ENCODE results near the gene PIK3R6.

The PIK3R6 gene

DNA sequence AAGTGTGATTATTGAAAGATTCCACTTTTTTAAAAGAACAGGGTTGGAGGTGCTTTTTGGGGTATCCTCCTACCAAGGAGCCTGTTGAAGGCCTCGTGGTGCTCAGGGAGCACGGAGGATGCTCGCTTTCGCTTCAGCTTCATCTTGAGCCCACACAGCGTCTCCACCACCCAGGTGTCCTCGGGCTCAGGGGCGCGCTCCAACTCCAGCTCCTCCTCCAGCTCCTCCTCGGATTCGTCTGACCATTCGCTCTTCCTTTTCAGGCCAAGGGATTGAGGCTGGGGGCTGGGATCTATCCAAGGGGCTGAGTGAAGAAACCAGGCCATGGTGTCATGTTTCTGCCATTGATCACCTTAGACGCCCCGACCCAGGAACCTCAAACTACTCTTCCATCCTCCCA, 110.3 kb downstream of the PIK3R6 start:
- TF ChIP-seq, protein P1, sequence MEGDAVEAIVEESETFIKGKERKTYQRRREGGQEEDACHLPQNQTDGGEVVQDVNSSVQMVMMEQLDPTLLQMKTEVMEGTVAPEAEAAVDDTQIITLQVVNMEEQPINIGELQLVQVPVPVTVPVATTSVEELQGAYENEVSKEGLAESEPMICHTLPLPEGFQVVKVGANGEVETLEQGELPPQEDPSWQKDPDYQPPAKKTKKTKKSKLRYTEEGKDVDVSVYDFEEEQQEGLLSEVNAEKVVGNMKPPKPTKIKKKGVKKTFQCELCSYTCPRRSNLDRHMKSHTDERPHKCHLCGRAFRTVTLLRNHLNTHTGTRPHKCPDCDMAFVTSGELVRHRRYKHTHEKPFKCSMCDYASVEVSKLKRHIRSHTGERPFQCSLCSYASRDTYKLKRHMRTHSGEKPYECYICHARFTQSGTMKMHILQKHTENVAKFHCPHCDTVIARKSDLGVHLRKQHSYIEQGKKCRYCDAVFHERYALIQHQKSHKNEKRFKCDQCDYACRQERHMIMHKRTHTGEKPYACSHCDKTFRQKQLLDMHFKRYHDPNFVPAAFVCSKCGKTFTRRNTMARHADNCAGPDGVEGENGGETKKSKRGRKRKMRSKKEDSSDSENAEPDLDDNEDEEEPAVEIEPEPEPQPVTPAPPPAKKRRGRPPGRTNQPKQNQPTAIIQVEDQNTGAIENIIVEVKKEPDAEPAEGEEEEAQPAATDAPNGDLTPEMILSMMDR (IDR thresholded peaks at IDR 0.05): no peak
- Histone ChIP-seq H3K36me3 (no peaks in the 10 kb centered on the region), H3K4me3 (no peak overlapping the region), H3K27ac (no peak overlapping the region), H3K4me1 (no peaks in the 10 kb centered on the region), H3K27me3 (no peaks in the 10 kb centered on the region), H3K9me3 (no peaks in the 10 kb centered on the region)
- intact Hi-C loops (cut with DNase I; ENCODE audit: low total_unique reads): no loop called here
- no peak for DNase-seq

DNA sequence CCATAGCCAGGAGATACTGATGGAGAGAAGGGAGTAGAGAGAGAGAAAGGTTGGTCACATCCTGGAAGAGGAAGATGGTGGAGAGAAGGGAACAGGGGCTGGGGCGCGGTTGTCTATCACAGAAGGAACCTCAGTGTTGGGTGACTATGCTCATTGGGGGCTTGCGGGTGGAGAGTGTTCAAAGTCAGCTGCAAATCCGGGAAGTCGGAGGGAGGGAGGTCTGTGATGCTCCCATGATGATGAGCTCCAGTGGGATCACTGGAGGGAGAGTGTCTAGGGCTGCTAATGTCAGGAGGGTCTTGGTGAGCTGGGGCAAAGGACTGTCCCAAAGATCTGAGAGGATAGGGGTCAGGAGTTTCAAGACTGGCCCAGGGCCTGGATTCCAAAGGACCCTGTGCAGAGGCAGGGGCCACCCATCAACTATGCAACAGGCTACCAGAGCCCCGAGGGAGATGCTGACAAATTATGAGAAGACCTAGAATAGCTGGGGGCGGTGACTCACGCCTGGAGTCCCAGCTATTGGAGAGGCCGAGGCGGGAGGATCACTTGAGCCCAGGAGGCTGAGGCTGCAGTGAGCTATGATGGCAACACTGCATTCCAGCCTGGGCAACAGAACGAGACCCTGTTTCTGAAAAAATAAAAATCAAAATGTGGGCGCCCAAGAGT, 111.8 kb downstream of the PIK3R6 start:
- H3K4me3 ChIP-seq: no peak overlapping the region
- H3K4me1 ChIP-seq: peaks cover 0 to 5% (median 0%) of the 10 kb centered on the region in 4 donors
- DNase-seq: no peak
- no peaks in the 10 kb centered on the region for H3K27me3 ChIP-seq
- H3K27ac ChIP-seq: no peak overlapping the region
- TF ChIP-seq, protein P1 (IDR thresholded peaks at IDR 0.05): no peak
- no peaks in the 10 kb centered on the region for H3K36me3 ChIP-seq
- intact Hi-C loops (cut with DNase I; ENCODE audit: low total_unique reads): no loop called here
- H3K9me3 ChIP-seq: no peaks in the 10 kb centered on the region

DNA sequence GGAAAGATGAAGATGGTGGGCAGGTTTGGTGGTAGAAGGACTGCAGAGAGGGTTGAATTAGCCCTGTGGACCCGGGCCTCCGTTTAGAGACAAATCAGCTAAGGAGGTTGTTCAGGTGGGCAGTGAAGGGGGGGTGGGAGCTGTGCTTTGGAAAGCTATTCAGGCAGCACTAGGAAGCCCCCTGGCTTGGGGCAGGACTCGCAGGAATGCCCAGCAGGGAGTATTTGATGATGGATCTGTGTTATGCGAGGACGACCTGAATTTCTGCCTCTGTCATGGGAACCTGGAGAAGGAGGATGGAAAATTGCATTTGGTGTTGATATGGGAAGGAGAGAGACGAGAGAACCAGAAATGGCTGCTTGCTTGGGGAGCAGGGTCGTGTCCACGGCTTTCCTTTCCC, 112.6 kb downstream of the PIK3R6 start:
- Histone ChIP-seq H3K4me3 (no peak overlapping the region), H3K36me3 (no peaks in the 10 kb centered on the region), H3K4me1 (peaks cover 0 to 9% (median 0%) of the 10 kb centered on the region in 4 donors), H3K9me3 (no peaks in the 10 kb centered on the region), H3K27me3 (no peaks in the 10 kb centered on the region), H3K27ac (no peak overlapping the region)
- DNase-seq: no peak
- TF ChIP-seq, protein P1 (IDR thresholded peaks at IDR 0.05): no peak
- intact Hi-C loops (cut with DNase I; ENCODE audit: low total_unique reads): no loop called here

DNA sequence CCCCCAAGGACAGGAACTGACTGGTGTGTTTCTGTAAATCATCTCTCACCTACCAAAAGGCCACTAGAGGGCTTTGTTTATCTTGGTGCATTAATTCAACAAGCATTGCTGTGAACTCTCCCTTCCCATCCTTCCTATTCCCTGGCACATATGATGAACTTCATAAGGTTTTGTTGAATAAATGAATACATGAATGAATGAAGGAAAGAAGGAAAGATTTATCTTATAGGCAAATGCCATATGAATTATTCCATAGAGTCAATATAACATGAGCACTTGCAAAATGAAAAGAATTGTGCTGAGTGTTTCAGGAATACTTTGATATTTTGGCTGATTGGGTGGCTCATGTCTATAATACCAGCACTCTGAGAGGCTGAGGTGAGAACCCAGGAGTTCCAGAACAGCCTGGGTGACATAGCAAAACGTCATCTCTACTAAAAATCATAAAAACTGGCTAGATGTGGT, 113.5 kb downstream of the PIK3R6 start:
- Histone ChIP-seq H3K9me3 (no peaks in the 10 kb centered on the region), H3K4me1 (peaks cover 0 to 9% (median 0%) of the 10 kb centered on the region in 4 donors), H3K27me3 (no peaks in the 10 kb centered on the region), H3K36me3 (no peaks in the 10 kb centered on the region), H3K27ac (no peak overlapping the region), H3K4me3 (no peak overlapping the region)
- intact Hi-C loops (cut with DNase I; ENCODE audit: low total_unique reads): no loop called here
- TF ChIP-seq, protein P1 (IDR thresholded peaks at IDR 0.05): peak; percentile 13 to 34
- no peak for DNase-seq

DNA sequence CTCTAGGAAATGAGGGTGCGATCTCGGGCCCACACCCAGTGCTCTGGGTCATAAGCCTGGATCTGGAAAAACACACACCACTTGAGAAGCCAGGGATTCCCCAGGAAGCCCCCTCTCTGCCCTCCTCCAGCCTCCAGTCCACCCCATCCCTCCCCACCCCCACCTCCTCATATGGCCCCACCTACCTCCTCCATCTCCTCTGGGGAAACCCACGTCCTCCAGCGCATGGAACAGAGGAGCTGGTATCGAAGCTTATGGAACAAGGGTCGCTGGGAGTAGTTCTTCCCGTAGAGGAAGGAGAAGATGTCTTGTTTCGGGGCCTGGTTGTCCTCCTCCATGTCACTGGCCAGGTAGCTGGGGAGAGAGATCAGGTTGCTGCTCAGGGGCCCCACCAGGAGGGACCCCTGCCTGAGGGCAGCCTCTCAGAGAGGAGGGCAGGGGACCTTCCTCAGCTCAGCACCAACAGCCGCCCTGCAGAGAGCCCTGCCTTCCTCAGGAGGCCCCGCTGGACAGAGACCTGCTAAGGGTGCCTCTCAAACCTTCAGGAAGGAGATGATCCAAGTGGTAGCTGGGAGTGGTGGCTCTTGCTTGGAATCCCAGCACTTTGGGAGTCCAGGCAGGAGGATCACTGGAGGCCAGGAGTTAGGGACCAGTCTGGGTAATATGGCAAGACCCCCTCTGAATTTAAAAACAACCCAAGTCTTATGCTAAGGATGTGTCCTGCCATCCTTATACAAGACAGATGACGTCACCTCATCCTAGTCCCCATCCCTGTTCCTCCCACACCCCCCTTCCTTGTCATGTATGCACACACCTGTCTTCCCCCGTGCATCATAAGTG, 114.1 kb downstream of the PIK3R6 start:
- intact Hi-C loops (cut with DNase I; ENCODE audit: low total_unique reads): no loop called here
- no peaks in the 10 kb centered on the region for H3K27me3 ChIP-seq
- no peak overlapping the region for H3K27ac ChIP-seq
- H3K4me1 ChIP-seq: peaks cover 0 to 9% (median 0%) of the 10 kb centered on the region in 4 donors
- no peaks in the 10 kb centered on the region for H3K36me3 ChIP-seq
- no peaks in the 10 kb centered on the region for H3K9me3 ChIP-seq
- peak in 1 of 2 donors; percentile 56 for DNase-seq
- TF ChIP-seq, protein P1 (IDR thresholded peaks at IDR 0.05): no peak
- H3K4me3 ChIP-seq: no peak overlapping the region

Data from tibial artery (tissue), 4 donors.